PFSK-1 (cell line): ENCODE measurements around the gene RNF8.

Experiments used
- FOXP2 ChIP-seq: optimal IDR thresholded peaks from 2 replicates; pipeline ENCODE3; 2011; ENCODE audit warnings: borderline replicate concordance, control low read depth, inconsistent platforms; ENCODE audit not compliant: insufficient read depth; ENCODE audit errors: extremely low read length, extremely low read depth
- POLR2AphosphoS5 ChIP-seq: IDR thresholded peaks from 2 replicates; pipeline ENCODE4 v1.6.1; 2012; ENCODE audit warnings: low read depth, mild to moderate bottlenecking, control low read depth, low read length, moderate library complexity
- SIN3A ChIP-seq: IDR thresholded peaks from 2 replicates; pipeline ENCODE4 v1.6.1; 2012; ENCODE audit warnings: mild to moderate bottlenecking, low read length, moderate library complexity, borderline replicate concordance; ENCODE audit not compliant: insufficient read depth
- TAF1 ChIP-seq: IDR thresholded peaks from 2 replicates; pipeline ENCODE4 v1.6.1; 2012; ENCODE audit warnings: low read length, control low read depth, borderline replicate concordance; ENCODE audit not compliant: insufficient read depth
- TF ChIP-seq, protein P1 (sequence below), 2 experiments: IDR thresholded peaks; 2 replicates each; pipeline versions ENCODE4 v1.6.1 to v1.8.0; 2011 to 2012; ENCODE audit warnings: low read depth in 2 of 2, low read length in 2 of 2, control low read depth in 1 of 2, inconsistent platforms in 1 of 2, mild to moderate bottlenecking in 1 of 2, moderate library complexity in 1 of 2; ENCODE audit not compliant: insufficient read depth in 1 of 2

DNA sequence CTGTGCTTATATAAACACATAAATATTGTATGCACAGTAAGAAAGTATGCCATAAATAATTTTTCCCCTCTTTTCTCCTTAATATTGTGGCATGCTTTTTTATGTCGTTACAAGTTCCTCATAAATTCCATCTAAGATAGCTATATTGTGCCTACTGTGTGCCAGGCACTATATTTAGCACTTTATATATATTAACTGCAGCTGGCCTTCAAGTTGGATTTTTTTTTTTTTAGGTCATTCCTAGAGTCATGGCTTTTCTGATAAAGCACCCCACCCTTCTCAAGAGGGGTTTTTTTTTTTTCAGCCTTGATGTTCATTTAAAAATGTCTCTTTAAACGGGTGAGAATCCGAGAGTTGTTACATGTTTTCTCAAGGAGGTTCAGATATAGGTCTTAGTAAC lies 42.8 kb upstream of the RNF8 start:
- TF ChIP-seq SIN3A (no peak), POLR2AphosphoS5 (no peak), TAF1 (no peak), FOXP2 (no peak)
- TF ChIP-seq, protein P1, sequence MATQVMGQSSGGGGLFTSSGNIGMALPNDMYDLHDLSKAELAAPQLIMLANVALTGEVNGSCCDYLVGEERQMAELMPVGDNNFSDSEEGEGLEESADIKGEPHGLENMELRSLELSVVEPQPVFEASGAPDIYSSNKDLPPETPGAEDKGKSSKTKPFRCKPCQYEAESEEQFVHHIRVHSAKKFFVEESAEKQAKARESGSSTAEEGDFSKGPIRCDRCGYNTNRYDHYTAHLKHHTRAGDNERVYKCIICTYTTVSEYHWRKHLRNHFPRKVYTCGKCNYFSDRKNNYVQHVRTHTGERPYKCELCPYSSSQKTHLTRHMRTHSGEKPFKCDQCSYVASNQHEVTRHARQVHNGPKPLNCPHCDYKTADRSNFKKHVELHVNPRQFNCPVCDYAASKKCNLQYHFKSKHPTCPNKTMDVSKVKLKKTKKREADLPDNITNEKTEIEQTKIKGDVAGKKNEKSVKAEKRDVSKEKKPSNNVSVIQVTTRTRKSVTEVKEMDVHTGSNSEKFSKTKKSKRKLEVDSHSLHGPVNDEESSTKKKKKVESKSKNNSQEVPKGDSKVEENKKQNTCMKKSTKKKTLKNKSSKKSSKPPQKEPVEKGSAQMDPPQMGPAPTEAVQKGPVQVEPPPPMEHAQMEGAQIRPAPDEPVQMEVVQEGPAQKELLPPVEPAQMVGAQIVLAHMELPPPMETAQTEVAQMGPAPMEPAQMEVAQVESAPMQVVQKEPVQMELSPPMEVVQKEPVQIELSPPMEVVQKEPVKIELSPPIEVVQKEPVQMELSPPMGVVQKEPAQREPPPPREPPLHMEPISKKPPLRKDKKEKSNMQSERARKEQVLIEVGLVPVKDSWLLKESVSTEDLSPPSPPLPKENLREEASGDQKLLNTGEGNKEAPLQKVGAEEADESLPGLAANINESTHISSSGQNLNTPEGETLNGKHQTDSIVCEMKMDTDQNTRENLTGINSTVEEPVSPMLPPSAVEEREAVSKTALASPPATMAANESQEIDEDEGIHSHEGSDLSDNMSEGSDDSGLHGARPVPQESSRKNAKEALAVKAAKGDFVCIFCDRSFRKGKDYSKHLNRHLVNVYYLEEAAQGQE (IDR thresholded peaks at IDR 0.05; ENCODE audit: insufficient read depth in 1 of 2, low read depth in 2 of 2, low read length in 2 of 2) = no peak
